ENCODE results near the gene FAM131B. TPM values are rescaled to one million over a fixed set of nuclear protein-coding genes. Genes with fewer than 3 reads are reported as not detected.
A peak's percentile ranks its signal among the peaks of the same experiment; 100 is the strongest.

Gene FAM131B
- total and polyA plus RNA-seq, 9 of the 15 experiments (the other 6 are each of a cell fraction or from before 2014, with no cell fraction given) = 0.03 to 0.04 TPM; not detected in 7

- intact Hi-C loops (cut with micrococcal nuclease) (loop anchor here (5.0 kb wide), 1 partner anchor 34 kb away; no protein-coding TSS in a partner anchor), in situ Hi-C loops (cut with MboI) (no loop called here)
- CTCF ChIA-PET (ENCODE audit: low intra/inter-chr PET ratio) = no interaction called here
- TF ChIP-seq THRA (IDR thresholded peaks at IDR 0.05) (no peak), CBX2 (IDR thresholded peaks at IDR 0.05; ENCODE audit: insufficient read depth, low read length, poor library complexity, severe bottlenecking) (no peak), CEBPG (CRISPR knock-in tag; IDR thresholded peaks at IDR 0.05) (no peak), CEBPG (tag; conservative IDR thresholded peaks at IDR 0.05 in 1 of 2, IDR thresholded peaks at IDR 0.05 in 1 of 2) (no peak), CXXC5 (CRISPR knock-in tag; IDR thresholded peaks at IDR 0.05) (no peak), PHB (CRISPR knock-in tag; IDR thresholded peaks at IDR 0.05) (no peak), CHD1 (IDR thresholded peaks at IDR 0.05; ENCODE audit: low read length) (peak; percentile 83), ETV1 (tag; conservative IDR thresholded peaks at IDR 0.05; ENCODE audit: low read depth) (peak; percentile 55), TAF7 (tag; IDR thresholded peaks at IDR 0.05) (no peak), CHD4 (IDR thresholded peaks at IDR 0.05; ENCODE audit: insufficient read depth, insufficient replicate concordance, low read depth, low read length, poor library complexity, severe bottlenecking) (no peak), WHSC1 (IDR thresholded peaks at IDR 0.05; ENCODE audit: low read length) (no peak), HMG20A (CRISPR knock-in tag; conservative IDR thresholded peaks at IDR 0.05) (no peak), KLF10 (CRISPR knock-in tag; IDR thresholded peaks at IDR 0.05) (no peak), SLC30A9 (CRISPR knock-in tag; IDR thresholded peaks at IDR 0.05) (no peak), ZNF79 (CRISPR knock-in tag; IDR thresholded peaks at IDR 0.05; ENCODE audit: low read depth) (no peak), DMBX1 (CRISPR knock-in tag; IDR thresholded peaks at IDR 0.05; ENCODE audit: borderline replicate concordance) (no peak), ATF4 (CRISPR knock-in tag; IDR thresholded peaks at IDR 0.05) (no peak), ZNF830 (CRISPR knock-in tag; IDR thresholded peaks at IDR 0.05) (0 out of 2 replicates have a peak, but pooled peaks have one; percentile 24), JUNB (CRISPR knock-in tag; conservative IDR thresholded peaks at IDR 0.05) (no peak), MTA3 (IDR thresholded peaks at IDR 0.05; ENCODE audit: borderline replicate concordance) (0 out of 2 replicates have a peak, but pooled peaks have one; percentile 17), HNRNPH1 (optimal IDR thresholded peaks at IDR 0.05; ENCODE audit: low read depth, low read length) (no peak), ZNF143 (CRISPR knock-in tag; IDR thresholded peaks at IDR 0.05) (peak; percentile 17; the same call in 1 of the 2 replicates)
These were observed 19.1 kb upstream of the FAM131B start for GRCh38 chr7:143381427-143382125.

More at GRCh38 chr7:143381427-143382125, 19.1 kb upstream of the FAM131B start:
- H3K4me3 ChIP-seq = peak overlapping the region; percentile 72
- H4K20me1 ChIP-seq (replicated peaks; ENCODE audit: control insufficient read depth, insufficient read depth, low read length) = peaks cover 7% of the 10 kb centered on the region; the same call in 1 of the 2 replicates
- H3K79me2 ChIP-seq (ENCODE audit: control insufficient read depth, insufficient read depth, low read length) = peaks cover 12% of the 10 kb centered on the region
- FAIRE-seq (no peak), ATAC-seq (peak; percentile 0; the same call in 2 of the 3 replicates), DNase-seq (ENCODE audit: extremely low read depth in 1 of 4, low spot score in 3 of 4) (peak in 3 of 4 experiments; percentile 47 to 72 (median 49))
- POLR2A ChIA-PET = interaction anchor here (0.7 to 4.0 kb wide), 6 partner anchors 8 to 126 kb away, joined by 3 to 29 read pairs (median 8); no protein-coding TSS in a partner anchor
- H2AFZ ChIP-seq (ENCODE audit: low read depth, low read length) = peak overlapping the region; percentile 14
- peaks cover 34% of the 10 kb centered on the region; the same call in 2 of the 3 replicates for H3K36me3 ChIP-seq (ENCODE audit: control insufficient read depth, insufficient read depth, low read length)
- H3K27ac ChIP-seq (ENCODE audit: extremely low read depth, low read depth, low read length) = peak overlapping the region; percentile 94
- H3K4me2 ChIP-seq (ENCODE audit: insufficient read depth, low read length) = peak overlapping the region; percentile 64
- 5% methylated on average over 48 of the region's 64 CpGs for WGBS (ENCODE audit: insufficient coverage, low coverage, missing lambda C conversion rate)
- H3K9me3 ChIP-seq (replicated peaks; ENCODE audit: control insufficient read depth, insufficient read depth, low read depth, low read length) = no peaks in the 10 kb centered on the region
- no TSS peak for BruUV-seq (replicated peaks)
- H3K9me1 ChIP-seq (ENCODE audit: control insufficient read depth, insufficient read depth, low read length) = peaks cover 13% of the 10 kb centered on the region
- H3K27me3 ChIP-seq (ENCODE audit: control insufficient read depth in 2 of 2, insufficient read depth in 2 of 2, low read length in 2 of 2) = no peaks in the 10 kb centered on the region
- H3K9ac ChIP-seq (ENCODE audit: insufficient read depth in 1 of 2, low read depth in 2 of 2, low read length in 2 of 2) = peak overlapping the region; percentile 92 to 94
- peaks cover 21 to 37% of the 10 kb centered on the region in 2 experiments; a peak in 4 of 5 replicates for H3K4me1 ChIP-seq (replicated peaks in 1 of 2; ENCODE audit: control insufficient read depth in 2 of 2, insufficient read depth in 2 of 2, low read length in 2 of 2)
